Psoas muscle (tissue), 8 donors: ENCODE measurements around the gene NEK6. TPM values are rescaled to one million over a fixed set of nuclear protein-coding genes. Genes with fewer than 3 reads are reported as not detected.

Source experiments
- ATAC-seq, 4 donors: fragments of 200-7000 bp; cut with Tn5 transposase; one replicate each; pipeline ENCODE4 v1.9.1; 2020; ENCODE audit warnings: moderate library complexity in 3 of 4, mild to moderate bottlenecking in 2 of 4
- DNase-seq, 2 donors: peaks; one replicate each; pipeline ENCODE4 v3.0.0-alpha.2; 2020
- H3K27ac ChIP-seq: fragments of 200-600 bp; one replicate; pipeline ENCODE4 v1.8.0; 2022
- H3K27me3 ChIP-seq, 3 donors: fragments of 200-600 bp in 1 of 3; one replicate each; pipeline versions ENCODE4 v1.6.1 to v1.8.0; 2013 to 2022; ENCODE audit warnings: low read length in 2 of 3, mild to moderate bottlenecking in 2 of 3, moderate library complexity in 1 of 3; ENCODE audit not compliant: insufficient read depth in 3 of 3
- H3K36me3 ChIP-seq, 2 donors: fragments of 200-600 bp in 1 of 2; one replicate each; pipeline versions ENCODE4 v1.6.1 to v1.8.0; 2013 to 2022; ENCODE audit warnings: low read depth in 1 of 2, mild to moderate bottlenecking in 1 of 2, moderate library complexity in 1 of 2; ENCODE audit not compliant: insufficient read depth in 1 of 2
- H3K4me1 ChIP-seq: fragments of 200-600 bp; one replicate; pipeline ENCODE4 v1.8.0; 2022
- H3K4me3 ChIP-seq: fragments of 200-600 bp; one replicate; pipeline ENCODE4 v1.8.0; 2022; ENCODE audit warnings: mild to moderate bottlenecking
- H3K9me3 ChIP-seq: fragments of 200-600 bp; one replicate; pipeline ENCODE4 v1.8.0; 2022
- WGBS, 3 donors: extraction: QIAGEN DNeasy Blood & Tissue Kit; methylation state at CpG; one replicate each; pipeline versions ENCODE4 v1.1.6 to v1.1.7; 2013; 5-methylcytosine and 5-hydroxymethylcytosine counted together
- intact Hi-C, 2 donors: fragments of 100-400 bp; cut with DNase I; formaldehyde crosslinking; loops; one replicate each; pipeline versions ENCODE4 v1.11.0 to v1.14.2; 2022
- polyA plus RNA-seq, 3 donors: library from polyadenylated mRNA; stranded (reverse); fragments of 200-250 nt; gene quantifications; one replicate each; pipeline ENCODE4 v1.2.3, GENCODE V29; 2013
- total RNA-seq, 4 donors: library from RNA; stranded (reverse); fragmentation: NEBNext Ultra II Directional in 2 of 4; extraction: Animal tissue kit (Norgen Biotek cat#: 25700) in 2 of 4; gene quantifications; one replicate each; pipeline versions ENCODE4 v1.2.1 to v1.2.4, GENCODE V29; 2021 to 2023
- TF ChIP-seq, protein P1 (sequence below): fragments of 200-600 bp; IDR thresholded peaks from one replicate; pipeline ENCODE4 v1.8.0; 2022; ENCODE audit warnings: antibody characterized with exemption
- donor health status: healthy with polysubstance abuse.
- donor health status: DM: no; HTN: no; CAD: no; lungs with moderate emphysema.
- donor health status: Bipolar disorder and iron deficiency.
- donor health status: healthy.
- donor health status: DM: yes; HTN: yes; CAD: no.
- donor health status: DM: no; HTN: no; CAD: no.
- donor health status: DM: no; HTN: no; CAD: no.
- donor health status: DM: yes; HTN: yes; CAD: no.

Gene NEK6
- total and polyA plus RNA-seq, 7 donors: 2.0 to 16.0 (median 5.3) TPM

DNA sequence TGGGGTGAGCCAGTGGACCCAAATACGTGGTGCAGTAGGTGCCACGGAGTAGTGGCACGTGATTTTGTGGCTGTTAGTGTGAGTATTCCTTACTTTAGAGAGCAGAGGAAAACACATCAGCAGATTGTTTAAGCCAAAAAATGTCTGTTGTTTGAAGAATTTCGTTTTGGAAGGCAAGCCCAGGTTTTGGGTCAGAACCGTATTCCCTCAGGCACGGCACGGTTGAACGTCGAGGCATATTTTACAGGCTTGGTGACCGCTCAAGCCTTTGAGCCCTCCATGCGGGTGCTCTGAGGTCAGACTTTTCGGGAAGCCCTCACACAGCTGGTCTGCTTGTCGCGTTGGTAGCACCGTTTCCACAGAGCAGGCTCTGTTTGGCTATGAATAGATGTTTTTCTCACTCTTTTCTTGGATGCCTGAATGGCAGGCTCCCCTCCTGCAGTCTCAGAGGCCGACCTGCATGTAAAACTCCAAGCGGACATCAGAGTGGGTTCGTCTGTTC, 27.2 kb downstream of the NEK6 start:
- no peak for DNase-seq
- H3K36me3 ChIP-seq: peaks cover 0 to 3% of the 10 kb centered on the region in 2 donors
- WGBS, 3 donors: 54 to 63% (median 62%) methylated on average over 18 of the region's 18 CpGs
- TF ChIP-seq, protein P1, sequence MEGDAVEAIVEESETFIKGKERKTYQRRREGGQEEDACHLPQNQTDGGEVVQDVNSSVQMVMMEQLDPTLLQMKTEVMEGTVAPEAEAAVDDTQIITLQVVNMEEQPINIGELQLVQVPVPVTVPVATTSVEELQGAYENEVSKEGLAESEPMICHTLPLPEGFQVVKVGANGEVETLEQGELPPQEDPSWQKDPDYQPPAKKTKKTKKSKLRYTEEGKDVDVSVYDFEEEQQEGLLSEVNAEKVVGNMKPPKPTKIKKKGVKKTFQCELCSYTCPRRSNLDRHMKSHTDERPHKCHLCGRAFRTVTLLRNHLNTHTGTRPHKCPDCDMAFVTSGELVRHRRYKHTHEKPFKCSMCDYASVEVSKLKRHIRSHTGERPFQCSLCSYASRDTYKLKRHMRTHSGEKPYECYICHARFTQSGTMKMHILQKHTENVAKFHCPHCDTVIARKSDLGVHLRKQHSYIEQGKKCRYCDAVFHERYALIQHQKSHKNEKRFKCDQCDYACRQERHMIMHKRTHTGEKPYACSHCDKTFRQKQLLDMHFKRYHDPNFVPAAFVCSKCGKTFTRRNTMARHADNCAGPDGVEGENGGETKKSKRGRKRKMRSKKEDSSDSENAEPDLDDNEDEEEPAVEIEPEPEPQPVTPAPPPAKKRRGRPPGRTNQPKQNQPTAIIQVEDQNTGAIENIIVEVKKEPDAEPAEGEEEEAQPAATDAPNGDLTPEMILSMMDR: no peak
- H3K9me3 ChIP-seq: no peaks in the 10 kb centered on the region
- H3K27me3 ChIP-seq: no peaks in the 10 kb centered on the region
- H3K4me1 ChIP-seq: peaks cover 30% of the 10 kb centered on the region
- peak overlapping the region; percentile 26 for H3K27ac ChIP-seq
- no peak overlapping the region for H3K4me3 ChIP-seq
- intact Hi-C loops: no loop called here
- peak in 2 of 4 donors; percentile 41 to 50 for ATAC-seq

DNA sequence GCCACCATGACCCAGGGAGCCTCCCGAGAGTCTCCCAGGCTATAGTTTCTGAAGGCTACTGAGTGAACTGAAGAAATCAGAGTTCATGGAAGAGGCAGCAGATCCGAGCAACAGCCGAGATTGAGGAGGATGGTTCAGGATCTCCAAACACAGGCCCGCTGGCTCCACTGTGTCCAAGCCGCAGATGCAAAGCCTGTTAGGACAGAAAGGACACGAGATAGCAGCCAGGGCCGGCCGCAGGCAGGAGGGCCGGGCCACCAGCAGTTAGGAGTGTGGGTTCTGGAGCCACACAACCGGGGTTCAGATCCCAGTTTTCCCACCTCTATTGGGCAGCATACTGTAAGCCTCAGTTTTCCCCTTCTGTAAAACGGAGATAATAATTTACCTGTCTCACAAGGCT, 27.7 kb downstream of the NEK6 start:
- H3K4me3 ChIP-seq: no peak overlapping the region
- intact Hi-C loops: no loop called here
- ATAC-seq: no peak

DNA sequence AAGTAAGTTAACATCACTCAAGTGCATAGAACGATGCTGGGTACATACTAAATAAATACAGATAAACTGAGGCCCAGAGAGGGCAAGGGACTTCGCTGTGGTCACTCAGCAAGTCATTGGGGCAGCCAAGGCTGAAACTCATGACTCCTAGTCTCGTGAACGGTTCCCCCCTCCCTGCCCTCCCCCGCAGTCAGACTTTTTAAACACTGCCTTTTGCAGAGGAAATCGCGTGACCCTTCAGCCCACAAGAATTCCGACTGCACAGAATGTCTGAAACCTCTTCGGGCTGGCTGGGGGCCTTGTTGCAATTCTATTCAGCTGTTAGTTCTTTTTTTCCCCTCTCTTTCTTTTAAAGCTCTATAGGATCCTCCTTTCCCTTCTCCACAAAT, 28.1 kb downstream of the NEK6 start:
- intact Hi-C loops: no loop called here
- Histone ChIP-seq H3K4me3 (no peak overlapping the region), H3K27ac (peak overlapping the region; percentile 50), H3K27me3 (no peaks in the 10 kb centered on the region), H3K4me1 (peaks cover 34% of the 10 kb centered on the region), H3K36me3 (peaks cover 0 to 3% of the 10 kb centered on the region in 2 donors), H3K9me3 (no peaks in the 10 kb centered on the region)
- ATAC-seq (peak in 3 of 4 donors; percentile 36 to 51 (median 49)), DNase-seq (peak; percentile 67 to 69)
- 45 to 59% (median 57%) methylated on average over 9 of the region's 9 CpGs for WGBS, 3 donors
- TF ChIP-seq, protein P1: no peak

More for the DNA sequence above, 27.7 kb downstream of the NEK6 start:
- DNase-seq: no peak
- Histone ChIP-seq H3K4me1 (peaks cover 30% of the 10 kb centered on the region), H3K27me3 (no peaks in the 10 kb centered on the region), H3K9me3 (no peaks in the 10 kb centered on the region), H3K27ac (peak overlapping the region; percentile 26), H3K36me3 (peaks cover 0 to 3% of the 10 kb centered on the region in 2 donors)
- TF ChIP-seq, protein P1: no peak
- WGBS, 3 donors: 75 to 81% (median 78%) methylated on average over 11 of the region's 11 CpGs

DNA sequence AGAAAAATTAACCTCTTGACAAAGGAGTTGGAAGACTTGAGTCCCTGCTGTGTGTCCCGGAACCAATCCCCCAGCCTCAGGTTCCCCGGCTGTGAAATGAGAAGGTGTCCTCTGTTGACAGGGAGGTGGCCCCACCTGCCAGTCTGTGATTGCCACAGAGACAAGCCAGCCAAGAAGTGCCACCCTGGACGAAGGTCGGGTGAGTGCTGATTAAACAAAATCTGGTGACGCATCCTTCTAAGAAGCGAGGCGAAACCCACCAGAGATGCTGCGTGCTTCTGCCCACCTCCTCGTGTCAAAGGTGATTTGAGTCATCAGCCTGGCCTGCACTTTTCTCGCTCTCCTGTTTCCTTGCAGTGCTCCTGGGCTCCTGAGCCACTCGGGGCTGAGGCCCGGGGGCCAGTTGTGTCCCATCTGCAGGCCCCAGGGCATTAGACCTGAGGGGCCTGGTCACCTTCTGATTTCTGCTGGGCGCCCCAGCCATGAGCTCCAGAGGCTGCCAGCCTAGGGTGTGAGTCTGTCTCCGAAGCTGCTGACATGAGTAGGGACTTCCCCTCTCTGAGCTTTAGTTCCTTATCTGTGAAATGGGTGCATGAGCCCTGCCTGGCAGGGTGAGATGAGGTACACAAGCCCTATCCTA, 28.7 kb downstream of the NEK6 start:
- Histone ChIP-seq H3K36me3 (peaks cover 0 to 3% of the 10 kb centered on the region in 2 donors), H3K4me3 (no peak overlapping the region), H3K9me3 (no peaks in the 10 kb centered on the region), H3K27ac (peak overlapping the region; percentile 50), H3K27me3 (no peaks in the 10 kb centered on the region), H3K4me1 (peaks cover 32% of the 10 kb centered on the region)
- TF ChIP-seq, protein P1: no peak
- WGBS, 3 donors: 79 to 85% (median 81%) methylated on average over 14 of the region's 14 CpGs
- ATAC-seq (no peak), DNase-seq (no peak)
- intact Hi-C loops: no loop called here
